GM12878 (cell line): ENCODE data around the gene SLA2. TPM values are rescaled to one million over a fixed set of nuclear protein-coding genes. Genes with fewer than 3 reads are reported as not detected.

Source experiments
- ATAC-seq: fragments of 200-7000 bp; cut with Tn5 transposase; 3 replicates; pipeline ENCODE4 v1.9.1; 2020; ENCODE audit warnings: mild to moderate bottlenecking, moderate library complexity
- BruUV-seq: library from RNA; stranded (reverse); fragments of 400-500 nt; replicated peaks from 2 replicates; lab custom pipeline; 2021; lab: Mats Ljungman, UMichigan
- CTCF ChIA-PET: fragments of 300-600 bp; sonication (Branson Sonifier 250); formaldehyde crosslinking; extraction: SDS; loops from one replicate; lab custom pipeline; 2021; ENCODE audit warnings: inconsistent platforms; lab: Yijun Ruan, JAX
- POLR2A ChIA-PET: fragments of 350-600 bp; formaldehyde crosslinking; extraction: SDS; loops from one replicate; lab custom pipeline; 2021; ENCODE audit warnings: inconsistent platforms; lab: Charles Lee
- RAD21 ChIA-PET: fragments of 300-600 bp; sonication (Branson Sonifier 250); formaldehyde crosslinking; loops from one replicate; lab custom pipeline; 2023; ENCODE audit warnings: antibody characterized with exemption; ENCODE audit not compliant: unreplicated experiment; lab: Charles Lee
- SMC1A ChIA-PET: fragments of 300-600 bp; sonication (Branson Sonifier 250); formaldehyde crosslinking; loops from one replicate; lab custom pipeline; 2023; ENCODE audit not compliant: unreplicated experiment, uncharacterized antibody; lab: Charles Lee
- DNase-seq: peaks from one replicate; pipeline ENCODE4 v3.0.0-alpha.2; 2011; ENCODE audit warnings: low read depth, low spot score
- FAIRE-seq: peaks from 3 replicates; lab custom pipeline; 2011; peaks lifted over from hg19 to GRCh38; lab: Jason Lieb, UNC
- H2AFZ ChIP-seq: 2 replicates; pipeline ENCODE4 v1.6.0; 2011; ENCODE audit warnings: low read depth, low read length, control low read depth; ENCODE audit not compliant: control insufficient read depth
- H3K27ac ChIP-seq: 2 replicates; pipeline ENCODE4 v1.5.1; 2011; ENCODE audit warnings: control low read depth; ENCODE audit not compliant: control insufficient read depth, insufficient read depth
- H3K27me3 ChIP-seq, 2 experiments: replicated peaks in 1 of 2; 2 replicates each; pipeline versions ENCODE4 v1.6.0 to v1.6.1; 2011; ENCODE audit warnings: low read length in 1 of 2; ENCODE audit not compliant: control insufficient read depth in 2 of 2, insufficient read depth in 2 of 2
- H3K36me3 ChIP-seq, 2 experiments: 2 replicates each; pipeline ENCODE4 v1.5.1; 2011; ENCODE audit warnings: low read length in 1 of 2; ENCODE audit not compliant: control insufficient read depth in 2 of 2, insufficient read depth in 2 of 2
- H3K4me1 ChIP-seq: 2 replicates; pipeline ENCODE4 v1.6.1; 2011; ENCODE audit warnings: mild to moderate bottlenecking, low read length, moderate library complexity, mixed read lengths; ENCODE audit not compliant: control insufficient read depth, insufficient read depth
- H3K4me2 ChIP-seq: 2 replicates; pipeline ENCODE4 v1.6.0; 2011; ENCODE audit warnings: control low read depth; ENCODE audit not compliant: control insufficient read depth, insufficient read depth
- H3K4me3 ChIP-seq: fragments of 200-600 bp; sonication (generic); 2 replicates; pipeline ENCODE4 v1.5.1; 2016
- H3K79me2 ChIP-seq: 2 replicates; pipeline ENCODE4 v1.6.0; 2011; ENCODE audit warnings: low read length; ENCODE audit not compliant: control insufficient read depth, insufficient read depth
- H3K9ac ChIP-seq: 2 replicates; pipeline ENCODE4 v1.8.0; 2011; ENCODE audit warnings: low read length, control low read depth, mixed read lengths; ENCODE audit not compliant: control insufficient read depth, insufficient read depth
- H3K9me3 ChIP-seq: replicated peaks from 3 replicates; pipeline ENCODE4 v1.5.1; 2011; ENCODE audit warnings: mild to moderate bottlenecking, low read length; ENCODE audit not compliant: control insufficient read depth, insufficient read depth
- H4K20me1 ChIP-seq: 2 replicates; pipeline ENCODE4 v1.6.0; 2011; ENCODE audit not compliant: control insufficient read depth, insufficient read depth
- CBX3 ChIP-seq: fragments of 200-600 bp; sonication (generic); IDR thresholded peaks from 2 replicates; pipeline ENCODE4 v1.6.1; 2016; ENCODE audit warnings: low read depth, borderline replicate concordance
- CREB1 ChIP-seq: IDR thresholded peaks from 2 replicates; pipeline ENCODE4 v1.6.1; 2012; ENCODE audit warnings: low read depth, mild to moderate bottlenecking, inconsistent platforms
- CREM ChIP-seq: IDR thresholded peaks from 2 replicates; pipeline ENCODE4 v1.6.1; 2014; ENCODE audit warnings: antibody characterized with exemption, low read depth
- CTCF ChIP-seq, 3 experiments: IDR thresholded peaks in 2 of 3; conservative IDR thresholded peaks in 1 of 3; 2 replicates each; pipeline ENCODE4 v1.5.1; 2011; ENCODE audit warnings: low read depth in 3 of 3, low read length in 3 of 3, mild to moderate bottlenecking in 3 of 3, control low read depth in 2 of 3, moderate library complexity in 2 of 3, inconsistent platforms in 1 of 3, mixed read lengths in 1 of 3; ENCODE audit not compliant: control insufficient read depth in 2 of 3, insufficient read depth in 1 of 3; ENCODE audit errors: extremely low read depth in 1 of 3
- JUNB ChIP-seq: IDR thresholded peaks from 2 replicates; pipeline ENCODE4 v1.6.1; 2016; ENCODE audit warnings: antibody characterized with exemption, mild to moderate bottlenecking
- MEF2A ChIP-seq: IDR thresholded peaks from 2 replicates; pipeline ENCODE4 v1.6.1; 2011; ENCODE audit warnings: low read depth, mild to moderate bottlenecking, low read length, moderate library complexity; ENCODE audit not compliant: insufficient read depth
- NFXL1 ChIP-seq: fragments of 450-650 bp; IDR thresholded peaks from 2 replicates; pipeline ENCODE4 v1.6.1; 2017; ENCODE audit warnings: antibody characterized with exemption, mild to moderate bottlenecking, borderline replicate concordance
- POLR2AphosphoS5 ChIP-seq: IDR thresholded peaks from 2 replicates; pipeline ENCODE4 v1.6.1; 2011; ENCODE audit warnings: mild to moderate bottlenecking, low read length, inconsistent platforms
- RELA ChIP-seq: fragments of 450-650 bp; IDR thresholded peaks from 2 replicates; pipeline ENCODE4 v1.8.0; 2014; ENCODE audit warnings: borderline replicate concordance; ENCODE audit not compliant: partially characterized antibody
- SP1 ChIP-seq: IDR thresholded peaks from one replicate; pipeline ENCODE4 v1.6.1; 2011; ENCODE audit warnings: low read depth, low read length
- SREBF2 ChIP-seq: IDR thresholded peaks from 2 replicates; pipeline ENCODE4 v1.6.1; 2012; ENCODE audit warnings: mild to moderate bottlenecking, low read length
- STAT3 ChIP-seq: IDR thresholded peaks from 2 replicates; pipeline ENCODE4 v1.6.1; 2011; ENCODE audit warnings: low read depth, low read length, improper control_type of control experiment
- TCF12 ChIP-seq: IDR thresholded peaks from 2 replicates; pipeline ENCODE4 v1.6.1; 2011; ENCODE audit warnings: low read depth, mild to moderate bottlenecking, low read length
- ZNF384 ChIP-seq: IDR thresholded peaks from 2 replicates; pipeline ENCODE4 v1.6.1; 2012; ENCODE audit warnings: low read depth, mild to moderate bottlenecking, low read length, improper control_type of control experiment, borderline replicate concordance
- ZZZ3 ChIP-seq: IDR thresholded peaks from 2 replicates; pipeline ENCODE4 v1.6.1; 2011; ENCODE audit warnings: low read depth; ENCODE audit not compliant: control insufficient read depth, insufficient read length
- WGBS: methylation state at CpG from one replicate; pipeline ENCODE4 v1.1.6; 2016; ENCODE audit warnings: low lambda C conversion rate; ENCODE audit not compliant: insufficient replicate concordance, insufficient coverage; ENCODE audit errors: missing lambda C conversion rate; 5-methylcytosine and 5-hydroxymethylcytosine counted together
- in situ Hi-C: fragments of 300-500 bp; cut with MboI; formaldehyde crosslinking; loops from 9 replicates; pipeline ENCODE4 v1.14.3; 2018; ENCODE audit warnings: mixed read lengths
- intact Hi-C: fragments of 100-400 bp; cut with micrococcal nuclease; formaldehyde crosslinking; loops from one replicate; pipeline ENCODE4 v1.14.2; 2022; ENCODE audit not compliant: unreplicated experiment
- polyA plus RNA-seq, 11 experiments: library from polyadenylated mRNA; depleted of rRNA in 4 of 11; unstranded in 6 of 11; stranded (reverse) in 5 of 11; fragments of >200 nt; fragmentation: Nextera tagmentation in 4 of 11; fragmentation: Illumina TruSeq in 1 of 11; extraction: Ambion mirVana in 4 of 11; extraction: Trizol in 1 of 11; gene quantifications; 1 replicate in 1 of 11; 2 replicates in 10 of 11; pipeline versions ENCODE4 v1.2.1 to v1.2.3, GENCODE V29; 2011 to 2016; ENCODE audit warnings: inconsistent platforms in 2 of 11, missing spikeins in 2 of 11, low read depth in 1 of 11
- total RNA-seq, 4 experiments: library from RNA; depleted of rRNA in 3 of 4; stranded (reverse); fragments of >200 nt in 3 of 4; fragmentation: Illumina TruSeq in 1 of 4; extraction: Trizol in 1 of 4; gene quantifications; 2 replicates each; pipeline versions ENCODE4 v1.2.1 to v1.2.3, GENCODE V29; 2013 to 2021
- TF ChIP-seq, protein P1 (sequence below): fragments of 450-650 bp; IDR thresholded peaks from 2 replicates; pipeline ENCODE4 v1.6.1; 2016; ENCODE audit warnings: mild to moderate bottlenecking, moderate library complexity, borderline replicate concordance
- TF ChIP-seq, protein P2 (sequence below): IDR thresholded peaks from 2 replicates; pipeline ENCODE4 v1.6.1; 2011; ENCODE audit warnings: low read depth, low read length, improper control_type of control experiment, borderline replicate concordance

The SLA2 gene
- total and polyA plus RNA-seq, 10 of the 15 experiments (the other 5 are each of a cell fraction or from before 2014, with no cell fraction given), result 0.29 to 3.3 (median 1.4) TPM

DNA sequence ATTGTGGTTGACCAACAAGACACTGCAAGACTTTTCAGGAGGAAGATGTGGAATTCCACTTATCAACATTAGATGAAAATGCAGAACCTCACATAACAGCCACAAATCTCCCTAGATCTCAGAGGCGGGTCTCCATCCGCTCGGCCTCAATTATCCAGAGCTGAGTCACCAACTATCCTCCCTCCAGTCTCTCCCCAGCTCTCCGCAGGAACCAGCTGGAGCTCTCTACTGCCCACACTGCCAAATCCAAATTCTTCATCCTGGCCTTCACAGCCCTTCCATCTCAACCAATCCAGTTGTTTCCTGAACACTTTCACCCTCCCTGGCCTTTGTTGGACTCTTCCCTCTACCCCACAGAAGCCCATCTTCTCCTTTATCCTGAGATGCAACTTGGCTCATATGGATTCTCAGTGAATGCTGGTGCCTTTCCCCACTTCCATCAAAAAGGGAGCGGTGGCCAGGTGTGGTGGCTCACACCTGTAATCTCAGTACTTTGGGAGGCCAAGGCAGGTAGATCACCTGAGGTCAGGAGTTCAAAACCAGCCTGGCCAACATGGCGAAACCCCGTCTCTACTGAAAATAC, 76.1 kb downstream of the SLA2 start (continued):
- TF ChIP-seq, protein P1, sequence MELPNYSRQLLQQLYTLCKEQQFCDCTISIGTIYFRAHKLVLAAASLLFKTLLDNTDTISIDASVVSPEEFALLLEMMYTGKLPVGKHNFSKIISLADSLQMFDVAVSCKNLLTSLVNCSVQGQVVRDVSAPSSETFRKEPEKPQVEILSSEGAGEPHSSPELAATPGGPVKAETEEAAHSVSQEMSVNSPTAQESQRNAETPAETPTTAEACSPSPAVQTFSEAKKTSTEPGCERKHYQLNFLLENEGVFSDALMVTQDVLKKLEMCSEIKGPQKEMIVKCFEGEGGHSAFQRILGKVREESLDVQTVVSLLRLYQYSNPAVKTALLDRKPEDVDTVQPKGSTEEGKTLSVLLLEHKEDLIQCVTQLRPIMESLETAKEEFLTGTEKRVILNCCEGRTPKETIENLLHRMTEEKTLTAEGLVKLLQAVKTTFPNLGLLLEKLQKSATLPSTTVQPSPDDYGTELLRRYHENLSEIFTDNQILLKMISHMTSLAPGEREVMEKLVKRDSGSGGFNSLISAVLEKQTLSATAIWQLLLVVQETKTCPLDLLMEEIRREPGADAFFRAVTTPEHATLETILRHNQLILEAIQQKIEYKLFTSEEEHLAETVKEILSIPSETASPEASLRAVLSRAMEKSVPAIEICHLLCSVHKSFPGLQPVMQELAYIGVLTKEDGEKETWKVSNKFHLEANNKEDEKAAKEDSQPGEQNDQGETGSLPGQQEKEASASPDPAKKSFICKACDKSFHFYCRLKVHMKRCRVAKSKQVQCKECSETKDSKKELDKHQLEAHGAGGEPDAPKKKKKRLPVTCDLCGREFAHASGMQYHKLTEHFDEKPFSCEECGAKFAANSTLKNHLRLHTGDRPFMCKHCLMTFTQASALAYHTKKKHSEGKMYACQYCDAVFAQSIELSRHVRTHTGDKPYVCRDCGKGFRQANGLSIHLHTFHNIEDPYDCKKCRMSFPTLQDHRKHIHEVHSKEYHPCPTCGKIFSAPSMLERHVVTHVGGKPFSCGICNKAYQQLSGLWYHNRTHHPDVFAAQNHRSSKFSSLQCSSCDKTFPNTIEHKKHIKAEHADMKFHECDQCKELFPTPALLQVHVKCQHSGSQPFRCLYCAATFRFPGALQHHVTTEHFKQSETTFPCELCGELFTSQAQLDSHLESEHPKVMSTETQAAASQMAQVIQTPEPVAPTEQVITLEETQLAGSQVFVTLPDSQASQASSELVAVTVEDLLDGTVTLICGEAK, result no peak
- TF ChIP-seq CTCF (IDR thresholded peaks at IDR 0.05 in 2 of 3, conservative IDR thresholded peaks at IDR 0.05 in 1 of 3; ENCODE audit: control insufficient read depth in 2 of 3, extremely low read depth in 1 of 3, insufficient read depth in 1 of 3, low read depth in 3 of 3, low read length in 3 of 3), result no peak
- TF ChIP-seq ZNF384, result no peak
- TF ChIP-seq JUNB, result no peak
- TF ChIP-seq POLR2AphosphoS5, result no peak
- TF ChIP-seq, all 136 proteins: peak for 0

GRCh38 chr20:36565520-36565919, 80.5 kb downstream of the SLA2 start:
- no peak for ATAC-seq
- Histone ChIP-seq H3K4me3 (no peak overlapping the region), H3K27ac (no peak overlapping the region), H3K79me2 (no peaks in the 10 kb centered on the region), H3K27me3 (no peaks in the 10 kb centered on the region), H4K20me1 (no peaks in the 10 kb centered on the region), H3K9ac (no peak overlapping the region), H3K36me3 (no peaks in the 10 kb centered on the region), H2AFZ (no peak overlapping the region), H3K4me1 (no peaks in the 10 kb centered on the region), H3K4me2 (no peak overlapping the region), H3K9me3 (peaks cover 5% of the 10 kb centered on the region; the same call in 2 of the 3 replicates)
- FAIRE-seq, result no peak
- ChIA-PET SMC1A (interaction anchor here (0.7 to 1.4 kb wide), 2 partner anchors 10 to 29 kb away, joined by 3 to 4 read pairs; no protein-coding TSS in a partner anchor), RAD21 (interaction anchor here (1.3 kb wide), 1 partner anchor 39 kb away, joined by 5 read pairs; no protein-coding TSS in a partner anchor), POLR2A (no interaction called here), CTCF (interaction anchor here (1.1 to 1.3 kb wide), 2 partner anchors 12 to 23 kb away, joined by 3 read pairs; no protein-coding TSS in a partner anchor)
- BruUV-seq, result no TSS peak
- WGBS, result 89% methylated on average over 3 of the region's 3 CpGs
- intact Hi-C loops (no loop called here), in situ Hi-C loops (no loop called here)
- no peak for DNase-seq
- no peak for TF ChIP-seq CREM
- TF ChIP-seq NFXL1, result no peak
- TF ChIP-seq STAT3, result no peak
- no peak for TF ChIP-seq TCF12
- TF ChIP-seq, protein P2, sequence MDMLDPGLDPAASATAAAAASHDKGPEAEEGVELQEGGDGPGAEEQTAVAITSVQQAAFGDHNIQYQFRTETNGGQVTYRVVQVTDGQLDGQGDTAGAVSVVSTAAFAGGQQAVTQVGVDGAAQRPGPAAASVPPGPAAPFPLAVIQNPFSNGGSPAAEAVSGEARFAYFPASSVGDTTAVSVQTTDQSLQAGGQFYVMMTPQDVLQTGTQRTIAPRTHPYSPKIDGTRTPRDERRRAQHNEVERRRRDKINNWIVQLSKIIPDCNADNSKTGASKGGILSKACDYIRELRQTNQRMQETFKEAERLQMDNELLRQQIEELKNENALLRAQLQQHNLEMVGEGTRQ, result no peak
- TF ChIP-seq SREBF2, result no peak
- TF ChIP-seq CBX3, result no peak
- no peak for TF ChIP-seq SP1
- no peak for TF ChIP-seq ZZZ3
- TF ChIP-seq RELA, result no peak
- no peak for TF ChIP-seq CREB1
- no peak for TF ChIP-seq MEF2A
